OCI-LY1 (cell line): ENCODE data around the gene RIPK3.

Experiments
- H2AFZ ChIP-seq: fragments of 200-600 bp; sonication (generic), shearing (Covaris generic); 2 replicates; pipeline ENCODE4 v1.6.0; 2014; ENCODE audit warnings: antibody characterized with exemption, mild to moderate bottlenecking, low read length
- H3F3A ChIP-seq: fragments of 200-600 bp; sonication (generic), shearing (Covaris generic); 2 replicates; pipeline ENCODE4 v1.6.0; 2014; ENCODE audit warnings: mild to moderate bottlenecking, antibody characterized with exemption, low read length, moderate library complexity; ENCODE audit not compliant: insufficient read depth
- H3K27ac ChIP-seq: fragments of 200-600 bp; sonication (generic); 2 replicates; pipeline ENCODE4 v1.5.1; 2014; ENCODE audit warnings: low read length, mixed run types, mild to moderate bottlenecking, low read depth; ENCODE audit not compliant: poor library complexity, severe bottlenecking
- H3K27me3 ChIP-seq: fragments of 200-600 bp; sonication (generic); 2 replicates; pipeline ENCODE4 v1.6.0; 2014; ENCODE audit warnings: antibody characterized with exemption, mild to moderate bottlenecking, low read length, moderate library complexity; ENCODE audit not compliant: insufficient read depth
- H3K36me3 ChIP-seq: fragments of 200-600 bp; sonication (generic); 2 replicates; pipeline ENCODE4 v1.6.1; 2014; ENCODE audit warnings: mild to moderate bottlenecking, antibody characterized with exemption, low read length, moderate library complexity, mixed read lengths; ENCODE audit not compliant: insufficient read depth
- H3K4me1 ChIP-seq: fragments of 200-600 bp; sonication (generic); 2 replicates; pipeline ENCODE4 v1.5.1; 2014; ENCODE audit warnings: mild to moderate bottlenecking, low read length, moderate library complexity; ENCODE audit not compliant: insufficient read depth, severe bottlenecking
- H3K4me2 ChIP-seq: fragments of 200-600 bp; sonication (generic), shearing (Covaris generic); 2 replicates; pipeline ENCODE4 v1.6.1; 2014; ENCODE audit warnings: low read length
- H3K4me3 ChIP-seq: fragments of 200-600 bp; sonication (generic); 2 replicates; pipeline ENCODE4 v1.5.1; 2014; ENCODE audit warnings: low read length, low read depth, mild to moderate bottlenecking, mixed read lengths; ENCODE audit not compliant: poor library complexity, severe bottlenecking
- H3K79me2 ChIP-seq: fragments of 200-600 bp; shearing (Covaris generic); 2 replicates; pipeline ENCODE4 v1.6.1; 2016; ENCODE audit warnings: mixed run types, low read length, mixed read lengths; ENCODE audit not compliant: insufficient read depth
- H3K9ac ChIP-seq: fragments of 200-600 bp; sonication (generic), shearing (Covaris generic); 2 replicates; pipeline ENCODE4 v1.6.1; 2014; ENCODE audit warnings: mild to moderate bottlenecking, low read length, mixed read lengths
- H3K9me2 ChIP-seq: fragments of 200-600 bp; sonication (generic), shearing (Covaris generic); 2 replicates; pipeline ENCODE4 v1.6.1; 2014; ENCODE audit warnings: low read depth, mild to moderate bottlenecking, low read length, mixed read lengths
- H3K9me3 ChIP-seq: fragments of 200-600 bp; shearing (Covaris generic); 2 replicates; pipeline ENCODE4 v1.6.1; 2014; ENCODE audit warnings: low read length, mixed read lengths
- H4K20me1 ChIP-seq: fragments of 200-600 bp; sonication (generic), shearing (Covaris generic); 2 replicates; pipeline ENCODE4 v1.6.0; 2016; ENCODE audit warnings: mild to moderate bottlenecking, low read length; ENCODE audit not compliant: insufficient read depth
- CTCF ChIP-seq: fragments of 200-600 bp; sonication (generic), shearing (Covaris generic); IDR thresholded peaks from 2 replicates; pipeline ENCODE4 v1.5.1; 2017; ENCODE audit warnings: mild to moderate bottlenecking, antibody characterized with exemption, low read length, moderate library complexity, mixed read lengths
- EZH2 ChIP-seq: fragments of 200-600 bp; sonication (generic), shearing (Covaris generic); IDR thresholded peaks from 2 replicates; pipeline ENCODE4 v1.8.0; 2017; ENCODE audit warnings: borderline replicate concordance, mixed run types, mild to moderate bottlenecking, antibody characterized with exemption, low read length, moderate library complexity, mixed read lengths

RIPK3 gene

DNA sequence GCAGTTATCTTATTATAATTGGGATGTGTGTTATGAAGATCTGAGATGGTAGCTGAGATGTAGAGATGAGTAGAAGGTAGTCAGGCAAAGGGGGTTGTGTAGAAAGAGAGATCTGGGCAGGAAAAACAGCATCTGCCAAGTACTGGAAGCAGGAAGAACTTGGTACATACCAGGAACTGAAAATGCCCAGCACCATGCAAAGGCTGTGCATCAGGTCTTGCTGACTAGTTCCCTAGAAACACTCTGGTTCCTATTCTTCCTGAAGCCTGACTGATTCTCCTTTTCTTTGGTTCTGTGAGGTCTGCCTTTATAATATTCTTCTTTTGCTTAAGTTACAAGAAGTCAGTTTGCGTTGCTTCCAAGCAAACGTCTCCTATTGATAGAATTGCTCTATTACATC is 21.5 kb upstream of the RIPK3 start:
- Histone ChIP-seq H3K4me3 (no peak overlapping the region), H3K4me1 (peaks cover 13% of the 10 kb centered on the region), H3K27me3 (no peaks in the 10 kb centered on the region), H3K4me2 (no peak overlapping the region), H3F3A (no peaks in the 10 kb centered on the region), H4K20me1 (no peaks in the 10 kb centered on the region), H3K9me3 (no peaks in the 10 kb centered on the region), H3K9me2 (no peaks in the 10 kb centered on the region), H3K27ac (no peak overlapping the region), H3K9ac (no peak overlapping the region), H3K36me3 (no peaks in the 10 kb centered on the region), H2AFZ (no peak overlapping the region), H3K79me2 (no peaks in the 10 kb centered on the region)
- TF ChIP-seq EZH2 (no peak), CTCF (no peak)

DNA sequence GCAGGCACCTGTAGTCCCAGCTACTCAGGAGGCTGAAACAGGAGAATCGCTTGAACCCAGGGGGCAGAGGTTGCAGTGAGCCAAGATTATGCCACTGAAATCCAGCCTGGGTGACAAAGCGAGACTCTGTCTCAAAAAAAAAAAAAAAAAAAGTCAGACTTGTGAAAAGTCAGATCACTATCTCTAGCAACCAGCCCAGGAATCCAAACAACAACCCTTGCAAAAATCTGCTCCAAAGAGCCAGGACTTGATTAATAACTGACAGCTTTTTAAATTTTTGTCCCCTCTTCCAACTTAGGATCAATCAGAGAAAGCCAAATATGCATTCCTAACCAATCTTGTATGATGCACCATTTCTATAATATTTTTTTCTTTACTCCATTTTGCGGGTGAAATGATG is 20.5 kb upstream of the RIPK3 start:
- Histone ChIP-seq H3K9me3 (no peaks in the 10 kb centered on the region), H3K27ac (no peak overlapping the region), H3K9ac (no peak overlapping the region), H4K20me1 (no peaks in the 10 kb centered on the region), H3K36me3 (no peaks in the 10 kb centered on the region), H3F3A (no peaks in the 10 kb centered on the region), H3K4me2 (no peak overlapping the region), H3K4me3 (no peak overlapping the region), H3K79me2 (no peaks in the 10 kb centered on the region), H3K9me2 (no peaks in the 10 kb centered on the region), H3K4me1 (peaks cover 4% of the 10 kb centered on the region), H3K27me3 (no peaks in the 10 kb centered on the region), H2AFZ (no peak overlapping the region)
- no peak for TF ChIP-seq CTCF
- no peak for TF ChIP-seq EZH2

GRCh38 chr14:24356208-24356607 is 16.4 kb upstream of the RIPK3 start:
- Histone ChIP-seq H3K4me3 (no peak overlapping the region), H3K9me3 (no peaks in the 10 kb centered on the region), H3K27ac (no peak overlapping the region), H3K4me1 (no peaks in the 10 kb centered on the region), H3K27me3 (no peaks in the 10 kb centered on the region; the same call in 1 of the 2 replicates), H3K79me2 (no peaks in the 10 kb centered on the region), H3K4me2 (no peak overlapping the region), H3F3A (no peaks in the 10 kb centered on the region), H3K9me2 (no peaks in the 10 kb centered on the region), H4K20me1 (no peaks in the 10 kb centered on the region), H2AFZ (no peak overlapping the region), H3K9ac (no peak overlapping the region), H3K36me3 (no peaks in the 10 kb centered on the region)
- TF ChIP-seq EZH2 (no peak), CTCF (no peak)
